NCI-H1436 treated with DMSO at 0.1 percent for 48 hours (cell line): Measurements from ENCODE around the gene SIK3.

Experiments
- DNase-seq: peaks from one replicate; lab custom pipeline; 2025; lab: John Stamatoyannopoulos, UW

Gene SIK3

DNA sequence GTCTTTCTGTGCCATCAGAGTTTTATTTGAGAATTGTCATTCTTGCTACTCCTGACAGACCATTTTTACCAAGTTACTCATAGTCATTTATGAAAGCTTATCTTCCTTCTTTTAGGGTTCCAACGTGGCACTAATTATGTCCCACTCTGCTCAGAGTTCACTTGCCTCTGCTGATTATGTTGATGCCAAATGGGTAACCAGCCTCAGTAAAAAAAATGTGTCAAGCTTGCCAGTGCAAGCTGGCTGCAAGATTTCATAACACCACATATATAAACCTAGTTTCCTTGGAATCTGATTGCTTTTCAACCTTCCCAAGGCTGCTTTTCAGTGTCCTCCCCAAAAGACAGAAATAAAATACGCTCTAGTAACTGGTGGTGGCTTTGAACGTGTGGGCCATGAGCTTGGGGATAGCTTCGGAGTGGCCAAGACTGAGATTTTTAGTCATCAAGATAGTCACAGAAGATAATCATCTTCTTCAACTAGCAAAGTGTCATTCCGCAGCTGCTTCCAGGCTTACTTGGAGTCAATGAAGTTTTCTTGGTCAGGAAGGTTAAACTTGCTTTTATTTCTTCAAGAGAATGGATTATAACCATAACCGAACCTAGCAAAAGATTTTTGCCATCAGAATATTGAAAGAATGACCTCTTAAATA lies 231.3 kb downstream of the SIK3 start:
- no peak for DNase-seq

DNA sequence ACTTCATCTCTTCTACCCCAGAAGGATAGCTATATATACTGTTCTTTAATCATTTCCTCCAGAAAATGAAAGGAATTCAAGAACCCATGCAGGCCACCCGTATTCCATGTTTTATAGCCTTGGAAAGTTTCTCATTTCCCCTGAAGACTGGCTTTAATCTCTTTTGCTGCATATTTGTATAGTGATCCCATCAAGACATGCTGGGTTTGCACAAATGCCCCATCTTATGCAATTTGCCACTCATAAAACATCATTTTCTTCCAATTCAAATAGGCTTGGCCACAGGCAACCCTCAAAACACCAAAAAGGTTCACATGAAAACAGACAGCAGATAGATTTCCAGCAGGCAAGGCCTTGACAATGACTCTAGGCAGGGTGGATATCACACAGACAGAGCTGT lies 232.5 kb downstream of the SIK3 start:
- no peak for DNase-seq

DNA sequence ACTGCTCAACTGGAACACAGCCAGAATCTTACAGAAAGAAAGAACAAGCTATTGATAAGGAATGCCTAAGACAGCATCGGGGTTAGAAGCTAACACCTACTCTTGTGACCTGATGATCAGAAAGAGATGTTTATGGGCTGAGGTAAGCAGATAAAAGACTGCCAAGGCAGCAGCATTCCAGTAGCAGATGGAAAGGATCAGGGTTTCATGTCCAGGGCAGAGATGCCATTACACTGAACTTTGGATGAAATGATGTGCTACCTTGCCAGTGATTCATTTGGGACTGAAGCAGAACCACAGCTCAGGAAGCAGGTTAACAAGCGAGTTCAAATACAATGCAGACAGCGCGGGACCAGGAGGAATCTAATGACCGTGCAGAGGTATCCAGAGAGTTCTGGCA lies 233.7 kb downstream of the SIK3 start:
- DNase-seq = no peak

DNA sequence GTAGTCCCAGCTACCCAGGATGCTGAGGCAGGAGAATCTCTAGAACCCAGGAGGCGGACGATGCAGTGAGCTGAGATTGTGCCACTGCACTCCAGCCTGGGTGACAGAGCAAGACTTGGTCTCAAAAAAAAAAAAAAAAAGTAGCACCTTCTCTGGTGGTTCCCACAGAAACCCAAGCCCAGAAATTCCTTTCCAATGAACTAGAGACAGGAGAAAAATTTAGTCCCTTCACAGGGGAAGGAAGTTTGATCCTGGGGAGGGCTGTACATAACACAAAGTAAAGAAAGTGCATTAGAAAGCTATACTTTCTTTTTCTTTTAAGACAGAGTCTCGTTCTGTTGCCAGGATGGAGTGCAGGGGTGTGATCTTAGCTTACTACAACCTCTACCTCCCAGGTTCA lies 235.3 kb downstream of the SIK3 start:
- no peak for DNase-seq

DNA sequence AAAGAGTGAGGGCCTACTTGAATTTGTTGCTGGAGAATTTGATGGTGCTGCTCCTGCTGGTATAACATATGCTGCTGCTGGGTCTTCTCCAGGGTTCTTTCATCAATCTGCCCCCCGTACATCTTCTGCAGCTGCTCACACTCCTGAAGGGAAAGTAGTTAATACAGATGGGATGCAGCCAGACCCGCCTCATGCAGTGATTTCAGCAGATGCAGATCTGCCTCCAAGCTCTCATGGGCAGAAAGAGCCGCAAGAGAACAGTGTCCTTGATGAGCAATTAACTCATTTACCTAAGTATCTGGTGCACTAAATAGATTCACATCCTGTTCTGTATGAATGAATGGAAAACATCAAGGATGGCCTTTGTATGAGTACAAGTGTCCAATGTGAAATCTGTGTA lies 236.0 kb downstream of the SIK3 start:
- DNase-seq = no peak

DNA sequence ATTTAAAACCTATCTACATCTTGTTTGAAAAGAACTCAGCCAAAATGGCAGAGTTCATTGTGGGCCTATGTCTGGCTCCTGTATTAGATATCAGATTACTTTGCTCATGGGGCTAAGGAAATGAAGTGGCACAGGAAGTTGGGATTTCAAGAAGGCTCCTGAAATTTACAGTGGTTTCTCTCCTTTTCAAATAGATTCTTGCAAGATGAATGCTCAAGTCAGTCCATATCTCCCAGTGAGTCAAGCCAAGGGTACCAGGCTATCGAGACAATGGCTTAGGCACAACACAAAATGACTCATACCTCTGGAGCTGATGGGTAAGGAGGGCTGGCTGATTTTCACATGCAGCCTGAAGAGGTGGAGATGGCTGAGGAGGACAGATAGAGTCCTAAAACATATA lies 236.7 kb downstream of the SIK3 start:
- DNase-seq = no peak

DNA sequence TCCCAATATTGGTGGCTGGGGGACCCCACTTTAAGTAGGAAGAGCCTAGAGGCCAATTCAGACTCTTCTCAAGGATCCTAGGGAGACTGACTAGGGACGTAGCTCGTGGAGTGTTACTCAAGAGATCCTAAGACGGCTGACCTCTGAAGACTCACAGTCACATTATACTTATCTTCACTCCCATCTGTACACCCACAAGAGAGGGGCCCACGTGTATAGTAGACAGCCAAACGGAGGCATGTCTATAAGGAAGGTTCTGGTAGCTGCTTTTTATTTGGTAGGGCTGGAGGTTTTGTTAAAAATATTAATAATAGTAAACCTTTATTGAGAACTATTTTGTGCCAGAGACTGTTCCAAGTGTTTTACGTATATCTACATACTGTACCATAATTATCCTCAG lies 237.9 kb downstream of the SIK3 start:
- no peak for DNase-seq

DNA sequence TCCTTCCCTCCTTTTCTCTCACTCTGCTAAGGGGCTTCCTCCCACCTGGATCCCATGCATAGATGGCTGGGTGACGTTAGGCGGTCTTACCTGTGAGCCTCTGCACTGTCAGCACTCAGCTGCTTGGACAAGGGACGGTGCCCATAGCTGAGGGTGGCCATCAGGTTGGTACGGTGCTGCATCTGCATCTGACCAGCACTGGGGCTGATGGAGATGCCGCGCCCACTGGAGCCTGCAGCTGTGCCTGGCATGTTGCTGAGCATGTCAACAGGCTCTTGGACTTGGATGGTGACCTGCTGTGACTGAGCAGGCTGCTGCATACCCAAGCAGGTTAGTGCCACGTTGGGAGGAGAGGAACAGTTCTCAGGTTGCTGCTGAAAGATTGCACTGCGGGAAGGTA lies 239.1 kb downstream of the SIK3 start:
- no peak for DNase-seq

DNA sequence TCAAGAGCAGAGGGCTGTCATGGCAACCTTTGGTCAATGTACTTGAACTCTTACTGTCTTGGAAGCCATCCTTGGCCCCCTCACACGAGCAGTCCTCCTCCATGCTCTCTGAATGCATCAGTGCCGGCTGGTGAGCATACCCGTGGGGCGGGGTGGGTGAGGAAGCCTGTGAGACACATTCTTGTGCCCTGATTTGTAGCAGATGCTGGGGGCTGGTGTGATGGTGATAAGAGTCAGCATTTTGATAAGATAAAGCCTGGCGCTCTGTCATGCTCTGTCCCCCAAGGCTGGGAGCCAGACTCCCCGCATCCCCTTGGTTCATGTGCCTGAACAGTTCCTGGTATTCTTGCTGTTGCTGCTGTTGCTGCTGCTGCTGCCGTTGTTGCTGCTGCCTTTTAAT lies 240.3 kb downstream of the SIK3 start:
- no peak for DNase-seq

DNA sequence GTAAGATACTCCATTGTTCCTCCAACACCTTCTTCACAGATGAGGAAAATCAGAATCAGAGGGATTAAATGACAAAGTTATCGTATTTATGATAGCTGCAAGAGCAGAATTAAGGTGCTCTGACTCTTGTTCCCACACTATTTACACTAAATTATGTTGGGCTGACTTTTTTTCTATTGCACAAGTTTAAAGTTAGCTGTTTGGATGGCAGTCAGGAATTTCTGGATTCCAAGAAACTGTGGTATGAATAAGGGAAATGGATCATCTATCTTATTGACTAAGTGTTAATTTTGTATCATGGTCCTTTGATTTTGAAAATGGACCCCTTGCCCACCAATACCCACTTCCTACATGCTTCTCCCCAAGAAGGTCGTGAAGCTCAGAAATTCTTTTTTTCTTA lies 240.9 kb downstream of the SIK3 start:
- no peak for DNase-seq

DNA sequence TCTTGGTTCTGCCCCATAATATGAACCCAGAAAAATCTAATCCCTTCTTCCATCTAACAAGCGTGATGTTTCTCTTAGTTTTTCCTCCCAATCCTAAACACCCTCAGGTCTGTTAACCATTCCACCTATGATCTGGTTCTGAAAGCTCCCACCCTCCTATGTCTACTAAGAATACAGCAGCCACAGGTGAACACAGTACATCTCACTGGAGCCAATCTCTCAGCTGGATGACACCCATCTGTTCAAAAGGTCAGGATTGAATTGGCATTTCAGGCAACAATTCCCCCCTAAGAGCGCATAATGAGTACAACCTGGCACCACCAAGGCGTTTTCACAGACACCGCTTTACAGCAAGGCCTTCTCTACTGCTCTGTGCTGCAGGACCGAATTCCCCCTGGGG lies 241.8 kb downstream of the SIK3 start:
- no peak for DNase-seq

DNA sequence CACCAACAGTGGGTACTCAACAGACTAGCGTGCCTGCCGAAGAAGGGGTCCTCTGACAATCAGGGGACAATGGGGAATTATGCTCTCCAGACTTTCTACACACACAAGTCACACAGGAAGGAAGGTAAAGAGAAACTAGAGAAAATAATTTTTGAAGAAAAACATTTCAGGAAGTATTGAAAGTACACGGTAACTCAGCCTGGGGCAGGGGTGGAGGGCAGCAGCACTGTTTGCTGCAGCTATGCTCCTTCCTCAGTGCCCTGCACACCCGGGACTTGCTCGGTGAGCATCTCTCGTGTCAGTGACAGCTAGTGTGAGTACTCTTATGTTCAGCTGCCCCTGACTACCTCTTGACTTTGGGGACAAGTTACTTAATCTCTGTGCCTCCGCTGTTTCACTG lies 242.8 kb downstream of the SIK3 start:
- no peak for DNase-seq

DNA sequence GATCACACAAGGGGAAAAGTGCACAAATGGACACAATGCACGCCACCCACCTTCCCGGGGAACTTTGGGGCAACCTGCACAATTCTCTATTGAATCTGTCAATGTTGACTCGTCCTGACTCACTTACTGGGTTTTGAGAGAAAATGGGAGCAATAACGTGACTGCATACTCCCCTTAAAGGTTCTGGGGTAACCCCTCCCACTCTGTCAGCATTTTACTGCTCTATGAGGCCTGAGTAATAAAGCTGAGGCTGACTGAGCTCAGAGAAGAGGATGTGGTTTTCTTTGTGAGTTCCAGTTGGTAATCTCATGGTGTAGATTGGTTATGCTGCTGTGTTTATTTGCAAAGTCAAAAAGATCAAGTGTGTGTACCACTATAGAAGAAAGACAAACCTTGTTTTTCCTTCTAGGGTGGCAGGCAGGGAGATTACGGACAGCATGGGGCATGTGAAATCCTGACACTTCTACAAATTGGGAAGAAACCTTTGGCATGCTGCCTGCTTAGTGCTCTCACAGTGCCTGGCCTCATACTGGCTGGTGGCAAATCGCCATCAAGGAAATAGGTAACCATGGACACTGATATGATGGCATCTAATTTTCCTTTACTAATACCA lies 244.7 kb downstream of the SIK3 start:
- DNase-seq = no peak

DNA sequence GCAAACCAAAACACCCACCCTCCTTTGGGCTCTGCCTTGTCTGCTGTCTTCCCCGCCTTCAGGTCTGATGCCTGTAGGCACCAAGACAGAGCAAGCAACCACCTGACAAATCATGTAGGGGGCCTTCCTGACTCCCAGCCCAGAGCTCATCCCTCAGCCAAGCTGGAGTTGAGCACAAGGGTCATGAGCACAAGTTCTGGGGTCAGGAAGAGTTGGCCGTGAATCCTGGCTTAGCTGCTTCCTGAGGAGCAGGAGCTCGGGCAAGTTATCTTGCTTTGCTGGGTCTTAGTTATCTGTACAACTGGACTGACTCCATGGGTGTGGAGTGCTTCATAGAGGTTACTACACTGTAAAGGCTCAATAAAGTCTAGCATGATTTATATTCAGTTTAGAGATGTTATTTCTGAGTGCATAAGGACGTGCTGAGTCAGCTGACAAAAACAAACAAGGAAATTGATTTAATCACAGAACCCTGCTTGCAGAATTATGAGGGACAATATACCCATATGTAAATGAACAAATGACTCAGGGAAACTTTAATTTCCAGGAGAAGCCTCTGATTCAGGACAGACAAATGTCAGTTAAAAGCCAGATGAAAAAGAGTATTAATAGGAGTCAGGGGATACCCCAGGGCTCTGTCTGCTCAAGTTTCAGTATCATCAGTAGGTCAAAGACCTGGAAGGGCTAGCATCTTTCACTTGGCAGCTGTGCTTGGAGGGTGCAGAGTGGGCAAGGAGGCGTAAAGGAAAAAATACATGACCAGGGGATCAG lies 245.8 kb downstream of the SIK3 start:
- DNase-seq = no peak

DNA sequence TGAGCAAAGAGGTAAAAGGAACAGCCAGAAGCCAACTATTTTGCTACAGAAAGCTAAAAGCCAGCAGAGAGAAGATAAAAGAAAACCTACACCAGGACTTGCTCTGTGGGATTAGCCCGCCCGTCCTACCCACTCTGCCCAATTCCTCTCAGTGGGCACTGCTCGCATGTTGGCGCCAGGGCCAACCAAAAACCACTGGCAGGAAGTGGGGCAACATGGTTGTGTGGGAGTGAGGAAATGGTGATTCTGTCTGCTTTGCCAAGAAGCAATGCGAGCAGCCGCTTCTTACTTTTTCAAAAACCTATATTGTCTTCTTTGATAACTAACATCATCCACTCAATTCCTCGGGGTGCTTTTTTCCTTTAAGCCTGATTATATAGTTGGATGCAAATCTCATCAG lies 246.6 kb downstream of the SIK3 start:
- no peak for DNase-seq

DNA sequence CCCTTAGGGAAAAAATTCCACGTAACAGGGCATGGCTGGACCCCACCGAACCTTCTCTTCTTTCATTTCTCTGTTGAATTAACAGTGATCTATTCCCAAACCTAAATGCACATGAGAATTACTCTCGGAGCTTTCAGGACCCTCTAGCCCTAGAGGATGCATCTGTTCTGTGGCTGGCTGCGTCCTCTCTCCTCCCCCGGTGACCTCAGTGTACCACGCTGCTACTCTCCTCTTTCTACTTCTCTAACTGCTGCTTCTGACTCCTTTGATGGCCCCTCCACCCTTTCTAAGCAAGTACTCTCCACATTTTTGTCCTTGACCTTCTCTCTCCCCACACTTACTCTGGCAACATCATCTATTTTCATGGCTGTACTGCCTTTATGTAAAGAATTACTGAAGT lies 248.7 kb downstream of the SIK3 start:
- DNase-seq = no peak

DNA sequence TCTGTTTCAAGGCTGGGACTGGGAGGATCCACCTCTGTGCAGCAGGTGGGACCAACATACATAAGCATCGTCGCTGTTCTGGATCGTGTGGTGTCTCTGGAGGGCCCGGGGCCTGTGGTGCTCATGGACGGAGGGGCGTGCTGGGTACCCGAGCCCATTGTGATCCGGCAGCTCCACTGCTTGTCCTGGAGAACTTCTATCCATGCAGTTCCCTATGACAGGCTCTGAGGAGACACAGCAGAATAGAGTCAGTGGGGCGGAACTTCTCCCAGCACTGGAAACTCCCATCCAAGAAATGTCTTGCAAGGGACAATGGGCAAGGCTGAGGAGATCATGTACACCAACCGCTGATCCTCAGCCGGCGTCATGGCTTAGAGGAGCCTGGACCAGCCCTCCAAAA lies 249.2 kb downstream of the SIK3 start:
- DNase-seq = no peak

DNA sequence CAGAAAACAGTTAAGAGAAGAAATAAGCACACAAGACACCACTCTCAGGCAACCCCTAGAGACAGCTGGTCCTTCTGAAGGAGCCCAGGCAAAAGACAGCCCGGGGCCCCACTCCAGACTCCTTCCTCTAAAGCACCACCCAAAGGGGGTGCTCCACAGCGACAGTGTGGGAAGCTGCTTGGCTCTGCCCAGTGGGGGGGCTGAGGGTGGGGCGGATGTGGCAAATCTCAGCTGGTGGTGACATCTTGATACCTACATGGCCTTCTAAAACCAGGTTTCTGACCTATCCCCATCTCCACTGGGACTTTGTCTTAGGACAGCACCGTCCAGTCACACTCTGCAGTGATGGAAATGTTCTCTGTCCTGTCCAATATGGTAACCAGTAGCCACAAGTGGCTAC lies 250.6 kb downstream of the SIK3 start:
- no peak for DNase-seq

DNA sequence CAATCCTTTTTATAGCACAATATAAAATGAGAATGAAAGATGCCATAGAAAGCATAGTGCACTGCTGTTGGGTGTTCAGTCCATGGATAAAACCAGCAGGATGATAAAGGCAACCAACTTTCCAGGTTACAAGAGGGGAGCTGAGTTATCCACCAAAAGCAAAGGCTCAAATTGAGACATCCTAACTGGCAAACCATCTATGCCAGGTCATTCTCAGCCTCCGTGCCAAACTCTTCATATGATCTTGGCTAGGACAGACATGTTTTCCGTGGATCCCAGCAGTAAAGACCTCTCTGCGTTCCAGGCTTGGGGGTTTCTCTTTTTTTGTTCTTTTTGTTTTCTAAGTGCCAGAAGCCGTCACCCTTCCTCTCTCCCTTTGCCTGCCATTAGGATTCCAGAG lies 253.5 kb downstream of the SIK3 start:
- DNase-seq = no peak

DNA sequence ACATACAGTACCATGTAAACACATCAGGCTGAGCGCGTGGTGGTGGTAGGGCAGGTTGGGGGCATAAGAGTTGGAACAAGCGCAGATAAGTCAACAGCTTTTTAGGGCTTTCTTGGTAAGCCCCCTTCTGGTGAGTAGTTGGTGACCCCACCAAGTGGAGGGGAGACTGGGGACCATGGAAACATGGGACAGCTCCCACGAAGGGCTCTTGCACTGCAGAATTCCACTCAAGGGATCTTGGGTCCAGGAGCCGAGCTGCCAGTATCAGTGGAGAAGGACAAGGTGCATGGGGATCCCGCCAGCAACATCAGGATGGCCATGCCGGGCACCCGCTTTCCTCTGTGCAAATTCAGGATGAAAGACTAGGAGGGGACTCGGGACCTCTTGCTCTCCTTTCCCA lies 254.6 kb downstream of the SIK3 start:
- no peak for DNase-seq

DNA sequence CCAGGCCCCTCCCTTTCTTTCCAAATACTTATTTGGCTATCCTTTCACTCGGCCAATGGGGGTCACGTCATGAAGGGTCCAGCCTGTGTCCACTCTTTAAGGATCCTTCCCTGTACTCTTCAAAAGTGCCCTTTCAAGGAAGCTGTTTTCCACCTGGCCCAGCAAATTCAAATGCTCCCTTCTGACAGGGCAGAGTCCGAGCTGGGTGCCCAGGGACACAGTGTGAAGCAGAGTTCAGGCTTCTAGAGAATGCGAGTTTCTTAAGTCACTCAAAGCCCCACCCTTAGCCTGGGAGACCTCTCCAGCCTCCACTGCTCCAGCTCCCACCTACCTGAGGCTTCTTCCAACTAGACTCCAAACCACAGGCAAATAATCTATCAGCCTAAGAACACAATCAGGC lies 255.3 kb downstream of the SIK3 start:
- no peak for DNase-seq

DNA sequence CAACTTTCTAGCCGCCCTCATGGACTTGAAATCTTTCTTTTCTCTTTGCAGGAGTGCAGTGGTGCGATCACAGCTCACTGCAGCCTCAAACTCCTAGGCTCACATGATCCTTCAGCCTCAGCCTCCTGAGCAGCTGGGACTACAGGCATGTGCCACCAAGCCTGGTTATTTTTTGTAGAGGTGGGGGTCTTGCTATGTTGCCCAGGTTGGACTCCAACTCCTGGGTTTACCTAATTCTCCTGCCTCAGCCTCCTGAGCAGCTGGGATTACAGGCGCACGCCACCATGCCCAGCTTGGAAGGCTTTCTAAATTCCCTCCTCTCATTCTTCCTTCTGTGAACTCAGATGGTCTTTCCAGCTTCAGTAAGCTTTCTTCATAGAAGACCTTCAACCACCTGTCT lies 256.1 kb downstream of the SIK3 start:
- no peak for DNase-seq

DNA sequence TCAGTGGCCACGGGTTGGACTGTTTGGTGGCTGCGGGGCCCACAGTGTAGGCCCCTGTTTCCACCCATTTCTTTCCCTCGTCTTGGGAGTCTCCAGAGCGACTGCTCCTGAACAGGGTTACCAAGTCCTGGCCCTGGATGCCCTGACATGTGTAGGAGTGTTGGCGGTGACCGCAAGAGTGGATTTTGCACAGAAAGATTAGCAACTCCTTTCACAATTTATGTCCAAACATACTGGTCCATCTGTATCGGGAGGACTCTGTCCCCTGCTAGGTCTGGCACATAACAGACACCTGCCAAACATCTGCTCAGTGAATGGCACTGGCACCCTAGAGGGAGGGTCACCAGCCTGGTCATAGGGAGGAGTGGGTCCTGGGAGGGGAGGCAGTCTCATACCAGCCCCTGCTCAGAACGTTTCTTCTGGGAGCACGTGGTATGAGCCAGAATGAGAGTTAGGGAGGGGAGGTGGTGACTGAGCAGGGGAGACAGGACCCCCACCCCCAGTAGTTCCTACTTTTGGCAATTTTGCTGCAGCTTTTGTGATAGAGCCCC lies 257.4 kb downstream of the SIK3 start:
- no peak for DNase-seq
